GM12878 (cell line): ENCODE results near the gene CCN2. TPM values are rescaled to one million over a fixed set of nuclear protein-coding genes. Genes with fewer than 3 reads are reported as not detected.

Source experiments
- ATAC-seq: fragments of 200-7000 bp; cut with Tn5 transposase; 3 replicates; pipeline ENCODE4 v1.9.1; 2020; ENCODE audit warnings: mild to moderate bottlenecking, moderate library complexity
- BruUV-seq: library from RNA; stranded (reverse); fragments of 400-500 nt; replicated peaks from 2 replicates; lab custom pipeline; 2021; lab: Mats Ljungman, UMichigan
- CTCF ChIA-PET: fragments of 300-600 bp; sonication (Branson Sonifier 250); formaldehyde crosslinking; extraction: SDS; loops from one replicate; lab custom pipeline; 2021; ENCODE audit warnings: inconsistent platforms; lab: Yijun Ruan, JAX
- POLR2A ChIA-PET: fragments of 350-600 bp; formaldehyde crosslinking; extraction: SDS; loops from one replicate; lab custom pipeline; 2021; ENCODE audit warnings: inconsistent platforms; lab: Charles Lee
- RAD21 ChIA-PET: fragments of 300-600 bp; sonication (Branson Sonifier 250); formaldehyde crosslinking; loops from one replicate; lab custom pipeline; 2023; ENCODE audit warnings: antibody characterized with exemption; ENCODE audit not compliant: unreplicated experiment; lab: Charles Lee
- SMC1A ChIA-PET: fragments of 300-600 bp; sonication (Branson Sonifier 250); formaldehyde crosslinking; loops from one replicate; lab custom pipeline; 2023; ENCODE audit not compliant: unreplicated experiment, uncharacterized antibody; lab: Charles Lee
- DNase-seq: peaks from one replicate; pipeline ENCODE4 v3.0.0-alpha.2; 2011; ENCODE audit warnings: low read depth, low spot score
- FAIRE-seq: peaks from 3 replicates; lab custom pipeline; 2011; peaks lifted over from hg19 to GRCh38; lab: Jason Lieb, UNC
- H2AFZ ChIP-seq: 2 replicates; pipeline ENCODE4 v1.6.0; 2011; ENCODE audit warnings: low read depth, low read length, control low read depth; ENCODE audit not compliant: control insufficient read depth
- H3K27ac ChIP-seq: 2 replicates; pipeline ENCODE4 v1.5.1; 2011; ENCODE audit warnings: control low read depth; ENCODE audit not compliant: control insufficient read depth, insufficient read depth
- H3K27me3 ChIP-seq, 2 experiments: replicated peaks in 1 of 2; 2 replicates each; pipeline versions ENCODE4 v1.6.0 to v1.6.1; 2011; ENCODE audit warnings: low read length in 1 of 2; ENCODE audit not compliant: control insufficient read depth in 2 of 2, insufficient read depth in 2 of 2
- H3K36me3 ChIP-seq, 2 experiments: 2 replicates each; pipeline ENCODE4 v1.5.1; 2011; ENCODE audit warnings: low read length in 1 of 2; ENCODE audit not compliant: control insufficient read depth in 2 of 2, insufficient read depth in 2 of 2
- H3K4me1 ChIP-seq: 2 replicates; pipeline ENCODE4 v1.6.1; 2011; ENCODE audit warnings: mild to moderate bottlenecking, low read length, moderate library complexity, mixed read lengths; ENCODE audit not compliant: control insufficient read depth, insufficient read depth
- H3K4me2 ChIP-seq: 2 replicates; pipeline ENCODE4 v1.6.0; 2011; ENCODE audit warnings: control low read depth; ENCODE audit not compliant: control insufficient read depth, insufficient read depth
- H3K4me3 ChIP-seq: fragments of 200-600 bp; sonication (generic); 2 replicates; pipeline ENCODE4 v1.5.1; 2016
- H3K79me2 ChIP-seq: 2 replicates; pipeline ENCODE4 v1.6.0; 2011; ENCODE audit warnings: low read length; ENCODE audit not compliant: control insufficient read depth, insufficient read depth
- H3K9ac ChIP-seq: 2 replicates; pipeline ENCODE4 v1.8.0; 2011; ENCODE audit warnings: low read length, control low read depth, mixed read lengths; ENCODE audit not compliant: control insufficient read depth, insufficient read depth
- H3K9me3 ChIP-seq: replicated peaks from 3 replicates; pipeline ENCODE4 v1.5.1; 2011; ENCODE audit warnings: mild to moderate bottlenecking, low read length; ENCODE audit not compliant: control insufficient read depth, insufficient read depth
- H4K20me1 ChIP-seq: 2 replicates; pipeline ENCODE4 v1.6.0; 2011; ENCODE audit not compliant: control insufficient read depth, insufficient read depth
- ASH2L ChIP-seq: fragments of 300-600, 200-600 bp; sonication (generic); IDR thresholded peaks from 2 replicates; pipeline ENCODE4 v1.6.1; 2017; ENCODE audit warnings: low read depth, mild to moderate bottlenecking, borderline replicate concordance
- E4F1 ChIP-seq: fragments of 450-650 bp; IDR thresholded peaks from 2 replicates; pipeline ENCODE4 v1.6.1; 2018; ENCODE audit warnings: borderline replicate concordance, mild to moderate bottlenecking; ENCODE audit not compliant: partially characterized antibody
- ESRRA ChIP-seq: IDR thresholded peaks from 2 replicates; pipeline ENCODE4 v1.6.1; 2012; ENCODE audit warnings: mild to moderate bottlenecking, low read length, improper control_type of control experiment
- FOXK2 ChIP-seq: fragments of 450-650 bp; IDR thresholded peaks from 2 replicates; pipeline ENCODE4 v1.6.1; 2017; ENCODE audit warnings: mild to moderate bottlenecking, moderate library complexity
- MXI1 ChIP-seq: fragments of 150-350 bp; IDR thresholded peaks from 2 replicates; pipeline ENCODE4 v1.6.1; 2011; ENCODE audit warnings: low read depth, mild to moderate bottlenecking, inconsistent platforms, low read length, improper control_type of control experiment
- SIN3A ChIP-seq: IDR thresholded peaks from 2 replicates; pipeline ENCODE4 v1.6.1; 2012; ENCODE audit warnings: low read depth, low read length, improper control_type of control experiment
- SMAD5 ChIP-seq: IDR thresholded peaks from 2 replicates; pipeline ENCODE4 v1.6.1; 2016; ENCODE audit warnings: antibody characterized with exemption, low read depth
- STAT3 ChIP-seq: IDR thresholded peaks from 2 replicates; pipeline ENCODE4 v1.6.1; 2011; ENCODE audit warnings: low read depth, low read length, improper control_type of control experiment
- ZNF592 ChIP-seq: fragments of 450-650 bp; IDR thresholded peaks from 2 replicates; pipeline ENCODE4 v1.6.1; 2017; ENCODE audit warnings: mild to moderate bottlenecking, moderate library complexity
- ZNF622 ChIP-seq: fragments of 450-650 bp; IDR thresholded peaks from 2 replicates; pipeline ENCODE4 v1.6.1; 2017; ENCODE audit warnings: mild to moderate bottlenecking, inconsistent platforms
- ZZZ3 ChIP-seq: IDR thresholded peaks from 2 replicates; pipeline ENCODE4 v1.6.1; 2011; ENCODE audit warnings: low read depth; ENCODE audit not compliant: control insufficient read depth, insufficient read length
- WGBS: methylation state at CpG from one replicate; pipeline ENCODE4 v1.1.6; 2016; ENCODE audit warnings: low lambda C conversion rate; ENCODE audit not compliant: insufficient replicate concordance, insufficient coverage; ENCODE audit errors: missing lambda C conversion rate; 5-methylcytosine and 5-hydroxymethylcytosine counted together
- in situ Hi-C: fragments of 300-500 bp; cut with MboI; formaldehyde crosslinking; loops from 9 replicates; pipeline ENCODE4 v1.14.3; 2018; ENCODE audit warnings: mixed read lengths
- intact Hi-C: fragments of 100-400 bp; cut with micrococcal nuclease; formaldehyde crosslinking; loops from one replicate; pipeline ENCODE4 v1.14.2; 2022; ENCODE audit not compliant: unreplicated experiment
- polyA plus RNA-seq, 11 experiments: library from polyadenylated mRNA; depleted of rRNA in 4 of 11; unstranded in 6 of 11; stranded (reverse) in 5 of 11; fragments of >200 nt; fragmentation: Nextera tagmentation in 4 of 11; fragmentation: Illumina TruSeq in 1 of 11; extraction: Ambion mirVana in 4 of 11; extraction: Trizol in 1 of 11; gene quantifications; 1 replicate in 1 of 11; 2 replicates in 10 of 11; pipeline versions ENCODE4 v1.2.1 to v1.2.3, GENCODE V29; 2011 to 2016; ENCODE audit warnings: inconsistent platforms in 2 of 11, missing spikeins in 2 of 11, low read depth in 1 of 11
- total RNA-seq, 4 experiments: library from RNA; depleted of rRNA in 3 of 4; stranded (reverse); fragments of >200 nt in 3 of 4; fragmentation: Illumina TruSeq in 1 of 4; extraction: Trizol in 1 of 4; gene quantifications; 2 replicates each; pipeline versions ENCODE4 v1.2.1 to v1.2.3, GENCODE V29; 2013 to 2021
- TF ChIP-seq, protein P1 (sequence below): IDR thresholded peaks from 2 replicates; pipeline ENCODE4 v1.6.1; 2011; ENCODE audit warnings: low read depth, mild to moderate bottlenecking, low read length, moderate library complexity, borderline replicate concordance; ENCODE audit errors: extremely low read depth

The CCN2 gene
- total and polyA plus RNA-seq, 10 of the 15 experiments (the other 5 are each of a cell fraction or from before 2014, with no cell fraction given) = 0.26 to 0.62 (median 0.44) TPM; not detected in 7

GRCh38 chr6:131955192-131955591, 4.0 kb upstream of the CCN2 start:
- in situ Hi-C loops = no loop called here
- no peak for FAIRE-seq
- no peak for DNase-seq
- no TSS peak for BruUV-seq
- Histone ChIP-seq H3K79me2 (no peaks in the 10 kb centered on the region), H3K27ac (no peak overlapping the region), H4K20me1 (no peaks in the 10 kb centered on the region), H3K36me3 (no peaks in the 10 kb centered on the region), H3K9me3 (no peaks in the 10 kb centered on the region), H3K9ac (no peak overlapping the region), H3K4me1 (no peaks in the 10 kb centered on the region), H3K4me3 (no peak overlapping the region), H2AFZ (no peak overlapping the region), H3K27me3 (peaks cover 0 to 5% of the 10 kb centered on the region in 2 experiments; a peak in 3 of 4 replicates), H3K4me2 (no peak overlapping the region)
- 58% methylated on average over 6 of the region's 6 CpGs for WGBS
- no peak for TF ChIP-seq ESRRA
- no peak for TF ChIP-seq SMAD5
- no peak for TF ChIP-seq STAT3
- TF ChIP-seq MXI1 = no peak
- TF ChIP-seq ASH2L = no peak
- TF ChIP-seq ZNF622 = no peak
- TF ChIP-seq ZNF592 = no peak
- TF ChIP-seq, protein P1, sequence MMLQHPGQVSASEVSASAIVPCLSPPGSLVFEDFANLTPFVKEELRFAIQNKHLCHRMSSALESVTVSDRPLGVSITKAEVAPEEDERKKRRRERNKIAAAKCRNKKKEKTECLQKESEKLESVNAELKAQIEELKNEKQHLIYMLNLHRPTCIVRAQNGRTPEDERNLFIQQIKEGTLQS = no peak
- TF ChIP-seq E4F1 = no peak
- no peak for TF ChIP-seq SIN3A
- TF ChIP-seq ZZZ3 = no peak
- no peak for TF ChIP-seq FOXK2
- ChIA-PET SMC1A (no interaction called here), POLR2A (no interaction called here), RAD21 (no interaction called here), CTCF (no interaction called here)
- intact Hi-C loops = no loop called here
- no peak for ATAC-seq
